HG03108 (cell line): Measurements from ENCODE around the gene SMARCAL1.

Source experiments
- ATAC-seq: cut with Tn5 transposase; IDR thresholded peaks from one replicate; pipeline ENCODE4 v1.9.1; 2021; ENCODE audit warnings: moderate library complexity; ENCODE audit not compliant: unreplicated experiment

The SMARCAL1 gene

GRCh38 chr2:216426938-216427337 is 14.7 kb downstream of the SMARCAL1 start:
- ATAC-seq: no peak

- ATAC-seq: no peak
These were observed 16.5 kb downstream of the SMARCAL1 start for GRCh38 chr2:216428618-216429350.

GRCh38 chr2:216429428-216429827 is 17.1 kb downstream of the SMARCAL1 start:
- ATAC-seq: no peak

GRCh38 chr2:216430811-216431530 is 18.7 kb downstream of the SMARCAL1 start:
- no peak for ATAC-seq

GRCh38 chr2:216431531-216431856 is 19.2 kb downstream of the SMARCAL1 start:
- no peak for ATAC-seq

- no peak for ATAC-seq
These were observed 24.1 kb downstream of the SMARCAL1 start for GRCh38 chr2:216436383-216436782.

GRCh38 chr2:216441308-216442010 is 29.2 kb downstream of the SMARCAL1 start:
- no peak for ATAC-seq

GRCh38 chr2:216445501-216445900 is 33.2 kb downstream of the SMARCAL1 start:
- no peak for ATAC-seq

GRCh38 chr2:216446343-216446742 is 34.1 kb downstream of the SMARCAL1 start:
- no peak for ATAC-seq

GRCh38 chr2:216447293-216447692 is 35.0 kb downstream of the SMARCAL1 start:
- ATAC-seq: no peak

GRCh38 chr2:216448829-216449228 is 36.5 kb downstream of the SMARCAL1 start:
- no peak for ATAC-seq

- no peak for ATAC-seq
These were observed 38.1 kb downstream of the SMARCAL1 start for GRCh38 chr2:216450346-216450745.

- no peak for ATAC-seq
These were observed 38.5 kb downstream of the SMARCAL1 start for GRCh38 chr2:216450784-216451183.

- no peak for ATAC-seq
These were observed 41.8 kb downstream of the SMARCAL1 start for GRCh38 chr2:216453955-216454614.

GRCh38 chr2:216463148-216463547 is 50.9 kb downstream of the SMARCAL1 start:
- ATAC-seq: no peak

- no peak for ATAC-seq
These were observed 51.9 kb downstream of the SMARCAL1 start for GRCh38 chr2:216464104-216464720.

GRCh38 chr2:216465579-216466195 is 53.4 kb downstream of the SMARCAL1 start:
- no peak for ATAC-seq

- no peak for ATAC-seq
These were observed 55.6 kb downstream of the SMARCAL1 start for GRCh38 chr2:216467845-216468244.

- no peak for ATAC-seq
These were observed 57.4 kb downstream of the SMARCAL1 start for GRCh38 chr2:216469661-216470060.

GRCh38 chr2:216473187-216473586 is 60.9 kb downstream of the SMARCAL1 start:
- ATAC-seq: no peak
